Measurements from ENCODE around the gene XPC.

The XPC gene

GRCh38 chr3:14170531-14171159 lies 7.8 kb downstream of the XPC start:
- no peak for DNase-seq (ENCODE audit: low read depth, low spot score)

DNA sequence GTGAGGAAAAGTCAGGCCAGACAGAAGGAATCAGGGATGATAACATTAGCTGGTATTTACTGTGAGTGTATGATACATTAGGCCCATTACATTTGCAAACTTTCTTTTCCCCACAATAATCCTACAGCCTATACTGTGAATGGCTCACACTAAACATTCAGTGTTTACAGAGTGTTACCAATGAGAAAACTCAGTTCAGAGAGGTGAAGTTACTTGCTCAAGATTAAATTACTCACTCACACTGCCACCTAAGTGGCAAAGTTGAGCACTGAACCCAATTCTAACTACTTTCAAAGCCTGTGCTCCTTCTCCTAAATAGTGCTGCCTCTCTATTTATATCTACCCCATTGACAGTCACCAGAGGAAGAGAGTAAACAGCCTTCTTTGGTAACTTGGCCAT lies 8.5 kb downstream of the XPC start:
- no peak for DNase-seq (ENCODE audit: low read depth, low spot score)

DNA sequence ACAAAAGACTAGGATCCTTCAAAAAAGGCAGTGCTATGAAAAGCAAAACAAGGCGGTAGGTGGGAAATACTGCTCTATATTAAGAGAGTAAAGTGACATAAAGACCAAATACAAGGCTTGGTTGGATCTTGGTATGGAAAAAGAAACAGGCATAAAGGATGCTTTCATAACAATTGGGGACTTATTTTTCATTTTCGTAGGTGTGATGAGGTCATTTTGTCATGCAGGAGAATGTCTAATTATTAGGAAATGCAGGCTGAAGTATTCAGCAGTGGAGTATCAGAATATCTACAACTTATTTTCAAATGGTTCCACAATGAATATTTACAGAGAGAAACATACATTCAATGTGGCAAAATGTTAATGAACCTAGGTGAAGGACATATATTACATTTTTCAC lies 9.0 kb downstream of the XPC start:
- DNase-seq (ENCODE audit: low read depth, low spot score) = no peak

DNA sequence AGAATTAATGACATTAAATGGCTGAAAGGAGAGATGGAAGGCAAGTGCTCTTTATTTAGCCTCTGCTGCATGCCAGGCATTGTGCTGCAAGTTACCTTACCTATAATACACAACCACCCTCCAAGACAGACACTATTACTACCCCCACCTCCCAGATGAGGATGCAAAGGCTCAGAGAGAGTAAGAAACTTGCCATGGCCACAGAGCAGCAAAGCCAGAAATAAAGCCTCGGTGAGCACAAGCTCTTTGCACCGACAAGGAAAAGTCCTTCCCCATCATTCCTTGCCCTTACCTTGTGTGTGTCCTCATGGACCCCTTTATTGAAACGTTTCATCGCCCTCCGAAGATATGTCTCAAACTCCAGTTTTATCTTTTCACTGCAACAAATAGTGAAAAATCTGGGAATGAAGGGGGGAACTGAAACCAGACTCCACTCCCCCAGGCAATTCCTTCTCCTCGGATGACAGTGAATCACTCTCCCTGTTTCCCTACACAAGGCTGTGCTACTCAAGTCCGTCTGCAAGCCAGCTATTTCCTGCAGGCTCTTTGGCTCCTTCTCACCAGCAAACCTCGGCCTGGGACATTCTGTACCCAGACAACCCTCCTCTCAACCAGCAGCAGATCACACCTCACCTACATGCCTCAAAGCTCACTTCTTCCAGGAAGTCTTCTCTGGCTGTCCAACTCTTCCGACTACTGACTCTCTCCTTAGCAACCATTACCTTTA lies 11.4 kb downstream of the XPC start:
- no peak for DNase-seq (ENCODE audit: low read depth, low spot score)

- DNase-seq (ENCODE audit: low read depth, low spot score) = no peak
Measured at GRCh38 chr3:14162178-14162577, 16.2 kb downstream of the XPC start.

DNA sequence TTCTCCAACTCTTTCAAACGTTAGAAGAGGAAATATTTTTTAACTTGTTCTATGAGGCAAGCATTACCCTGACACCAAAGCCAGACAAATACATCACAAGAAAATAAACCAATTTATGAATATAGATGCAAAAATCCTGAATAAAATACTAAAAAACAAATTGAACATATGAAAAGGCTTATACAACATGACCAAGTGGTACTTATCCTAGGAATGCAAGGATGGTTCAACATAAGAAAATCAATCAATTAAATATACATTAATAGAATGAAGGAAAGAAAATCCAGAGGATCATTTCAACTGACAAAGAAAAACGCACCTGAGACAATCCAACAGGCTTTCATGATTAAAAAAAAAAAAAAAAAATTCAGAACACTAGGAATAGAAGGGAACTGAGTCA lies 17.1 kb downstream of the XPC start:
- DNase-seq (ENCODE audit: low read depth, low spot score) = no peak

DNA sequence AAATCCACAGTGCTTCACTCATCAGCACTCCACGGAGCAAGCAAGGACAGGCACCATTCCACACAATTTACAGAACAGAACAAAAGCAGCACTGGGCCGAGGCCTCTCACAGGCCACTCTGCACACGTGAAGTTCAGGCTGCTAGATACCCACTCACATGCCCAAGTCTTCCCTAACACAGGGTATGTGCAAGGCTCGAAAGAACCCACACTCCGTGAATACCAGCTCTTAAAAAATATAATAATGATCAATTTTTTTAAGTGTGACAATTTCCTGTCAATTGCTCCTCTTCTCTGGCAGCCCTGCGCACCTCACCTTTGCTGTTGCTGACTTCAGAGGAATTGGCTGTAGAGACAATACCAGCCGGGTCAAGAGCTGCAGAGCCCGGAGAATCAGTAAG lies 19.0 kb downstream of the XPC start:
- DNase-seq (ENCODE audit: low read depth, low spot score) = no peak

- DNase-seq (ENCODE audit: low read depth, low spot score) = no peak
Measured at GRCh38 chr3:14158370-14158769, 20.0 kb downstream of the XPC start.

DNA sequence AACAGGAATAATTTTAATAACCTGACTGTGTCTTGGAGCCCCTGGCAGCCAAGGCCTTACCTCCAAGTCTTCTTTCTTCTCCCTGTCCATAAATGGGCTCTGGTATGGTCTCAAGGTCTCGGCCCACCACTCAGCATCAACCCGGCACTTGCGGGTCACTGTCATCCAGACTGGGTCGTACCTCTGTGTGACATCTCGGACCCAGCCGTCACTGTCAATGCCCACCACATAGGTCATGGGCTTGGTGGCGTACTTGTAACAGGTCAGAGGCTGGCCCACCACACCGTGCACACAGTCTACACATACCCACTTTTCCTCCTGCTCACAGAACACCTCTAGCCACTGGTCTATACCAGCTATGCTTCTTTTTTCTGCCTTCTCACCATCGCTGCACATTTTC lies 20.4 kb downstream of the XPC start:
- no peak for DNase-seq (ENCODE audit: low read depth, low spot score)

DNA sequence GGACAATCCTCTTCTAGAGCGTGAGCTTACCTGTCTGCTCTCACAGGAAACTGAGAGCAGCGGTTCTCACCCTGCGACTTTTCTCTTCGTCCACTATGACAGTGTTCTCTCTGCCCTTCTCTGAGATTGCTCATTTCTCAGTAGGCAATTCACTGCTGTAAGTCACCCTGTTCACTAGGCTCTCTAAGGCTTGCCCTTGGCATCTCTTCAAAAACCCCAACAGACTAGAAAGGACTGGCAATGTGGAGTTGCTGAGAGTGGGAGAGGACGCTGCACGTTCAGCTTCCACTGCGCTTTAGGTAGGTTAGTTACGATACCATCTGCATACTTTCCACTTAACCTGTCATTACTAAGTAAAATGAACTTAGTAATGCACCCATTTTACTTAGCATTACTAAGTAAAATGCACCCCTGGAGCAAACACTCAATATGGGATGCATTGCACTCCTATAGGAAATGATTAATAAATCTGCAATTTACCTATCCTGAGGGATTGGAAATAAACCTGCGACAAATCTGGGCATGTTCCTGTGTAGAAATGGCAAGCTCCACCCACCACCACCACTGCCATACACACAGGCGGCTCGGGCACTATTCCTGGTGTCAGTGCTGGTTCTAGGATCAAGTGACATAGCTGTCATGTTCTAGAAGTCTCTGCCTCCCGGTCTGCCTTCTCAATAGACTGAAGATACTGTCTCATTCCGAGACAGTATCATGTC lies 21.4 kb downstream of the XPC start:
- no peak for DNase-seq (ENCODE audit: low read depth, low spot score)

DNA sequence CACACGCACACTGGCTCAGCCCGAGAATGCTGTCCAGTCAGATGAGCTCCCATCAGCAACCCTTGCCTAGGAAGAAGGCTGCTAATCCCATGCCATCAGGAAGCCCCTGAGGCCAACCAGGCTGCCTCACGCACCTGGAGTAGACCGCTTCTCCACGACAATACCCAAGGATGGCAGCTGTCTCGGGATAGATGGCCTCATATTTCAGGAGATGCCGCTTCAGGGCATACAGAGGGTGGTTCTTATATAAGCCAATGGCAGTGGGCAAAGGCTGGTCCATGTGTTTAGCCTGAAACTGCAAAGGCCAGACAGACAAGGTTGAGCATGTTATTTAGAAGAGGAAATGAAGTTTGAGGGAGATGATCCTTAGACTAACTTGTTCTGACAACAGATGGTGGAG lies 22.2 kb downstream of the XPC start:
- no peak for DNase-seq (ENCODE audit: low read depth, low spot score)

DNA sequence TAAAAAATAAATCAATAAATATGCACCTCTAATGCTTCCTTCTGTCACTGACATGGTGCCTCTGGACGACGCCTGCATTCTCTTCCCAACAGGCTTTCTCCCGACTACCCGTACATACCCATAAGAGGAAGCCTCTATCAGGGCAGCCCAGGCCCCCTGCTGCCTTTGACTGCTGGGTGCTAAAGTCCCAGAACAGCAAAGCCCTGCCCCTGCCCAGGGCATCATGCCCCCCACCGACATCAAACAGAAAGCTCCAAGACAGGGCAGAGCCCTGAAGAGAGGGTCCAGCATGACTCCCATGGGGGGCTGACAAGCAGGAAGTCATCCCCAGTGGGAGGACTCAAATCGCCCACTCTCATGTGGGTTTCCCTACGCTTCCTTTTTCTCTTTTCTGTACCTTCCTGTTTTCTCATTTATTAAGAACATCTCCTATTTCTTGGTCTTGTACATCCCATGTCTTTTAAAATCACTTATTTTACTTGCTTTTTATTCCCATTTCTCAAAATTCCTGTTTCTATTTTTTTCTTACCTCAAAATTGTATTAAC lies 23.4 kb downstream of the XPC start:
- DNase-seq (ENCODE audit: low read depth, low spot score) = no peak

- DNase-seq (ENCODE audit: low read depth, low spot score) = no peak
Measured at GRCh38 chr3:14154276-14154675, 24.1 kb downstream of the XPC start.

GRCh38 chr3:14153663-14154062 lies 24.7 kb downstream of the XPC start:
- no peak for DNase-seq (ENCODE audit: low read depth, low spot score)

DNA sequence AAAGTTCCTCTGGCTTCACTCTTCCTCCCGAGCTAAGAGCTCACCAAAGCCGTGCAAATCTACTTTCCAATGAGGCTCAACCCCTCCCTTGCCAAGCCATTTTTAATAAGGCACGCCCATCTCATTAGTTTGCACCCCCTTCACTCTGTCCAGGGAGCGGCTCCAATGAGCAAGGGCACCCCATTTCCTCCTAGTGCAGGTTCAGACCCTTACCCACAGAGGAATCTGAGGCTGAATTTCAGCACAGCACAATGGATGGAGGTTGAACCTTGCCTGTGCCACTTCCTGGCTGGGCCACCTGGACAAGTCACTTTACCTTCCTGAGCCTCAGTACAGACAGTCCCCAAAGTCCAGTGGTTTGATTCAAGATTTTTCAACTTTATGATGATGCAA lies 25.4 kb downstream of the XPC start:
- DNase-seq (ENCODE audit: low read depth, low spot score) = no peak

GRCh38 chr3:14152233-14152962 lies 26.0 kb downstream of the XPC start:
- no peak for DNase-seq (ENCODE audit: low read depth, low spot score)

DNA sequence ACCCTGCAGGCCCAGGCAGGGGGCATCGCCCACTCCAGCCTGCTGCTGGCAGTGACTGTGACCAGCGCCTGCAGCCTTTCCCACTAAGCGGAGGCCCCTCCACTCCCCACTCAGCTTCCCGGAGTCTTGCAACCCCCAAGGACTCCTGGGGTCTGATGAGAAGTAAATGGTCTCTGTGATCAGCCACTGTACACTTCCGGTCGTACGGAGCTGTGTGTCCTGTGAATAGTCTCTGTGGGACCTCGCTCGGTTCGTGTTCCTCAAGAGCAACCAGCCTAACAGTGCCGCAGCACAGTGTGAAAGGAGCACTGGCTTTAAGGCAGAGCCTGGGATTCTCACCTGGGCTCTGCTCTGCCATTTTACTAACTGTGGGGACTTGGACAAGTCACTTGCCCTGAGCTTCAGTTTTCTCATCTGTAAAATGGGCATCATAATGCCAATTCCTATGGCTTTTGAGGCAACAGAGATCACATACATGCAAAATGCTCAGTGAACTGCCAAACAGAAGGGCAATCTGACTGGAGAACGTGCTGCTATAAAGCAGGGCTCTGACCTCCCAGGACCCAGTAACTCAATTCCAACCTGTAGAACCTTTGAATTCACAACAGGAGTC lies 26.8 kb downstream of the XPC start:
- DNase-seq (ENCODE audit: low read depth, low spot score) = no peak

- DNase-seq (ENCODE audit: low read depth, low spot score) = no peak
Measured at GRCh38 chr3:14150491-14151230, 27.7 kb downstream of the XPC start.

DNA sequence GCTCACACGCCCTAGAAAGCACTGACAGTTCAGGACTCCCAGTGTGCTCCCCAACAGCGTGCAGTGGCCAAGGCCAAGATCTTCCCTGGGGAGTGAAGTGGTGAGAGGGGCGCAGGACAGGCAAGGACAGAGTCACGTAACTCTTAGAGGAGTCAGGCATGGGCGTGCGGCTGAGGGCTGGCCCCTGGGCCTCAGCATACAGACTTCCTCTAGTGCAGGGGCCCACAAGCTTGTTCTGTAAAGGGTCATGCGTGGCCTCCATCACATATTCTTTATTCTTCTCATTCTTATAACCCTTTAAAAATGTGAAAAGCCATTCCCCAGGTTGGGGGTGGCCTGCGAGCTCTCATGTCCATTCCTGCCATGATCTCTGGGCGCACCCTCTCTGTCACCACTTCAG lies 28.3 kb downstream of the XPC start:
- DNase-seq (ENCODE audit: low read depth, low spot score) = no peak

GRCh38 chr3:14148041-14148985 lies 30.1 kb downstream of the XPC start:
- DNase-seq (ENCODE audit: low read depth, low spot score) = no peak

Measured in activated naive CD8-positive, alpha-beta T cell treated with anti-CD3 and anti-CD28 coated beads, Interleukin-2, amount 50 U/mL, for 16 hours (primary cell).